HepG2 (cell line): ENCODE measurements around the gene CCL23. TPM values are rescaled to one million over a fixed set of nuclear protein-coding genes. Genes with fewer than 3 reads are reported as not detected.

Experiments
- ARID4A ChIP-seq: sonication (generic); formaldehyde crosslinking; IDR thresholded peaks from 2 replicates; pipeline ENCODE4 v1.5.0; 2020; ENCODE audit warnings: mild to moderate bottlenecking, missing genetic modification reagents, borderline replicate concordance
- ATF2 ChIP-seq: sonication (generic); formaldehyde crosslinking; IDR thresholded peaks from 2 replicates; pipeline ENCODE4 v1.4.0; 2020; ENCODE audit warnings: missing genetic modification reagents
- DRAP1 ChIP-seq: IDR thresholded peaks from 2 replicates; pipeline ENCODE4 v1.6.1; 2016; ENCODE audit warnings: missing genetic modification reagents, missing compliant biosample characterization
- FOSL1 ChIP-seq: sonication (generic); formaldehyde crosslinking; IDR thresholded peaks from 2 replicates; pipeline ENCODE4 v1.9.0; 2021; ENCODE audit warnings: missing genetic modification reagents, borderline replicate concordance
- HNF4G ChIP-seq, 2 experiments: sonication (generic) in 1 of 2; formaldehyde crosslinking in 1 of 2; IDR thresholded peaks; 2 replicates each; pipeline versions ENCODE4 v1.4.0 to v1.6.1; 2011 to 2020; ENCODE audit warnings: borderline replicate concordance in 2 of 2, low read depth in 2 of 2, mild to moderate bottlenecking in 2 of 2, low read length in 1 of 2, missing genetic modification reagents in 1 of 2, moderate library complexity in 1 of 2
- MATR3 ChIP-seq: sonication (generic); formaldehyde crosslinking; IDR thresholded peaks from 2 replicates; pipeline ENCODE4 v1.4.0; 2020; ENCODE audit warnings: missing genetic modification reagents
- PHF5A ChIP-seq: IDR thresholded peaks from one replicate; pipeline ENCODE4 v1.6.1; 2018; ENCODE audit warnings: low read depth, missing genetic modification reagents; ENCODE audit not compliant: unreplicated experiment
- PPARG ChIP-seq: conservative IDR thresholded peaks from 2 replicates; pipeline ENCODE4 v1.6.1; 2016; ENCODE audit warnings: missing biosample characterization, missing genetic modification reagents
- ZNF567 ChIP-seq: sonication (generic); formaldehyde crosslinking; IDR thresholded peaks from 2 replicates; pipeline ENCODE4 v1.8.1; 2023; ENCODE audit warnings: mild to moderate bottlenecking, missing genetic modification reagents, borderline replicate concordance
- ZNF605 ChIP-seq: sonication (generic); formaldehyde crosslinking; IDR thresholded peaks from 2 replicates; pipeline ENCODE4 v1.8.0; 2022; ENCODE audit warnings: mild to moderate bottlenecking, missing genetic modification reagents
- polyA plus RNA-seq, 8 experiments: library from polyadenylated mRNA; depleted of rRNA in 3 of 8; stranded (reverse) in 7 of 8; unstranded in 1 of 8; fragments of >200 nt; fragmentation: Illumina TruSeq in 4 of 8; extraction: Trizol in 4 of 8; gene quantifications; 2 replicates each; pipeline versions ENCODE4 v1.2.1 to v1.2.3, GENCODE V29; 2011 to 2016; ENCODE audit warnings: low read depth in 4 of 8, missing spikeins in 1 of 8, mixed read lengths in 1 of 8; ENCODE audit not compliant: insufficient read depth in 1 of 8
- total RNA-seq, 5 experiments: library from RNA; depleted of rRNA; stranded (reverse); fragments of >200 nt; fragmentation: Illumina TruSeq; extraction: Trizol; gene quantifications; 2 replicates each; pipeline ENCODE4 v1.2.3, GENCODE V29; 2016; ENCODE audit warnings: low read depth in 1 of 5

CCL23 gene
- total and polyA plus RNA-seq, 2 of the 13 experiments (the other 11 are each of a cell fraction or from before 2014, with no cell fraction given) = not detected

- TF ChIP-seq HNF4G (IDR thresholded peaks at IDR 0.05; ENCODE audit: borderline replicate concordance, low read depth, low read length) = peak; percentile 44
- no peak for TF ChIP-seq HNF4G (CRISPR knock-in tag; IDR thresholded peaks at IDR 0.05; ENCODE audit: borderline replicate concordance, low read depth)
- TF ChIP-seq FOSL1 (CRISPR knock-in tag) = no peak
- TF ChIP-seq ARID4A (CRISPR knock-in tag) = no peak; the same call in 1 of the 2 replicates
- TF ChIP-seq ATF2 = no peak
- no peak for TF ChIP-seq PHF5A (CRISPR knock-in tag)
- no peak for TF ChIP-seq DRAP1
- TF ChIP-seq MATR3 (CRISPR knock-in tag) = no peak
- TF ChIP-seq ZNF605 = no peak
- TF ChIP-seq PPARG = peak; percentile 56; the same call in 1 of the 2 replicates
- no peak for TF ChIP-seq ZNF567 (CRISPR knock-in tag)
- TF ChIP-seq, all 625 proteins: peak for 23
Observed at GRCh38 chr17:35991075-35991474, 26.7 kb downstream of the CCL23 start (continued).
